ENCODE measurements around the gene ATP2A3.

ATP2A3 gene

DNA sequence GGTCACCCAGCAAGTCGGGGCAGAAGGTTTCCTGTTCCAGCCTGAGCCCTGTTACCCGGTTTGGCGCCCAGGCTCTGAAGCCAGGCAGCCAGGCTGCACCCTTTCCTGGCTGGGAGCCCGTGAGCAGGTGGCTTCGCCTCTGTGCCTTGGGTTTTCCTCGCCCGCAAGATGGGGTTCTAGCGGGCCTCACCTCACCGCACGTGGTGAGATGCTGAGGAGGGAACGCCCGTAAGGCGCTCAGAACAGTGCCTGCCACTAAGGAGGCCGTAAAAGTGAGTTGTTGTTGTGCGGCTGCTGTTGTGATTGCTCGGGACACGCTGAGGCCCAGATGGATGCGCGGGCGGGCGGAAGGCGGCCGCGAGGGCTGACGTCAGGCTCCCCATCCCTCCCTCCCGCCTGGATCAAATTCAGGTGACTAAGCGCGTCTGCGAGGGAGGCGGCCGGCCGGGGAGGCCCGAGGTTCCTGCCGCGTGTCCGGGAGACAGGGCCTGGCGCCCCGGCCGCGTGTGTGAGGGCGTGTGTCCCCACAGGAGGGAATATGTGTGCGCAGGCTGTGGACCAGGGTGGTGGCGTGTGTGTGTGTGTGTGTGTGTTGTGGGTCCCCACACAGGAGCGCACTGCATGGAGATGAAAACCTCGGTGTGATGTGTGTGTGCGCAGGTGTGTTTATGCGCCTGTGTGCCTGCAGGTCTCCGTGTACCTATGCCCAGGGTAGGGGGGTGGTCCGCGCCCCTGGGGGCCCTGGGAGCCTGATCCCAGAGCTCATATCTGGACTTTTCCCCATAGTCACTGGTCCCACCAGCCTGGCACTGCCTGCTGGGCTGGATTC, 75.7 kb downstream of the ATP2A3 start:
- no peak for FAIRE-seq

DNA sequence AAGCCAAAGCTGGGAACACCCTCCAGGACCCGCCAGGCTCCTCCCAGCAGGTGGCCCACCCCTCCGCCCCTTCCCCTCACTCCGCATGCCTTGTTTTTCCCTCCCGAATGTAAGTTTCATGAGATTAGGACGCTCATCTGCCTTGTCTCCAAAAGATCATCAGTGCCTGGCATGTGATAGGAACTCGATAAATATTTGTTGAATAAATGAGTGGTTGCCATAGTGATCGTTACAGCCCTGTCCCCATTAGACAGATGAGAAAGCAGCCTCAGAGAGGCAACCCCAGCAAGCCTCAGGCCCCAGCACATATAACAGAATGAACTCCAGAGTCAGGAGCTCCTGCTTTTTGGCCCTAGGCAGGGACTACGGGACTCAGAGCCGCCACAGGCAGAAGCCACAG, 76.4 kb downstream of the ATP2A3 start:
- FAIRE-seq: no peak

DNA sequence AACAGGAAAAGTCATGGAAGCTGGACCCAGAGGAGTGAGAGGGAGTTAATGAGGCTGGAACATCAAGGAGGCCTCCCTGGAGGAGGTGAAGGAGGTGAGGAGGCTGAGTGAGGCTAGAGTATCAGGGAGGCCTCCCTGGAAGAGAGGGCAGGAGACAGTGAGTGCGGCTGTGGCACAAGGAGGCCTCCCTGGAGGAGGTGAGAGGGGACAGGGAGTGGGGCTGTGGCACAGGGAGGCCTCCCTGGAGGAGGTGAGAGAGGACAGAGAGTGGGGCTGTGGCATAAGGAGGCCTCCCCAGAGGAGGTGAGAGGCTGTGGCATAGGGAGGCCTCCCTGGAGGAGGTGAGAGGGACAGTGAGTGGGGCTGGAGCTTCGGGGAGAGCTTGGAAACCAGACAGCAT, 76.8 kb downstream of the ATP2A3 start:
- no peak for FAIRE-seq

DNA sequence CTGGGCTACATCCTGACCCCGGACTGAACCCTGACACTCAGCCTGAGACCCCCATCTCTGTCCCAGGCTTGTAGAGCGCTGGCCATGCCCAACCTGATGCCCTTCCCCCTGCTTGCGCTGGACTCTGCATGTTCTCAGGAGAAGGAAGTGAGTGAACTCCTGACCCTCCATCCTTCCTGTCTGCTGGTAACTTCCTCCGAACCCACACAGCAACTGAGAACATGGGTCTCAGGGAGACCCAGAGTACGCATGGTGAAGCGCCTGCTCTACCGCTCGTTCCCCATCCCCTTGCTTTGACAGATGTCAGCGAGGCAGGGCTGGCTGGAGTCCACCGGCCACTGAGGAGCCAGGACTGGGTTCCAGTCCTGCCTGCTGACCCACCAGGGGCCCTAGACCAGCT, 77.5 kb downstream of the ATP2A3 start:
- FAIRE-seq: no peak

DNA sequence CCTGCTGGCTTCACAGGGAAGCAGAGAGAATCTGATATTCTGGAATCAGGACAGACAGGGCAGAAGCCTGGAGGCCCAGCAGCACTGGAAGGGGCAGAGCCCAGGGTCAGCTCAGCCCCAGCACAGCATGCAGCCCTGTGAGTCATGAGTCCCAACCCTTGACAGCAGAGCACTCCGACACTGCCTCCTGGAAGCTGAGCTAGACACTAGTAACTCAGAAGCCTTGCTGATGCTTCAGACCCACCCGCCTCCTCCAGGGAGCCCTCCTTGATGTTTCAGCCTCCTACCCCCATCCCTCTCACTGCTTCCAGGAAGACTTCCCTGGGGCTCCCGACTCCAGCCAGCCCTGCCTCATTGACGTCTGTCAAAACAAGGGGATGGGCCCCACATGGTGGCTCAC, 78.3 kb downstream of the ATP2A3 start:
- FAIRE-seq: no peak

DNA sequence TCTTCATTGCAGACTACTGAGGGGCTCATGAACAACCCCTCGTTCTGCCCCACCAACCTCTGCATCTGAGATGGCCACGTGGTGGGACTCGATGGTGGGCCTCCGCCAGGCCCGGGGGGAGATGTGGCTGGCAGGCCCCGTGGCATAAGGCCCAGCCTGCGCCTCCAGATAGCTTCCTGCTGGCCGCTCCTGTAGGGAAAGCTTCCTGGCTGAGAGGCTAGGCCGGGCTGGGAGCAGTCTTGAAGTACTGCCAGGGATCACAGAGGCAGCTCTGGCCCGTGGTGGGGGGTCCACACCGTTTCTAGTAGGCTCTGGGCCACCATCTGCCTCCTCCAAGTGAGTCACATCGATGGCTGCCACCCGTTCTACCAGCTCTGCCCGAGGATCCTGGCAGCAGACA, 79.0 kb downstream of the ATP2A3 start:
- FAIRE-seq: no peak

DNA sequence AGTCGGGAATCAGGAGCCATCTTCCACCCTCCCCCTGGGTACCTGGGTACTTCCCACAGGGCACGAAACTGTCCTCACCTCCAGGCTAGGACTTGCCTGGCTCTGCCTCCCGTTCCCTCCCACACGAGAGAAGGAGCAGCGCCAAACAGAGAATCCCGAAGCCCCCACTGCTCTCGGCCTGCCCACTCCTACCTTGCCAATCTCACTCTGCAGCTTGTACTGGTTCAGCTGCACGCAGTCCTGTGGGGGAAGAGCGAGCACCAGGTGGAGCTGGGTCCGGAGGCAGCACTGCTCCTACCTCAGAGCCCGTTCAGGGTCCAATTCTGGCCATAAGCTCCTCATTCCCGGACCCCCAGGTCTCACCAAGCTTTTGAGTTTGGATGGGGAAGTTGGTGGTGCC, 80.0 kb downstream of the ATP2A3 start:
- no peak for FAIRE-seq

DNA sequence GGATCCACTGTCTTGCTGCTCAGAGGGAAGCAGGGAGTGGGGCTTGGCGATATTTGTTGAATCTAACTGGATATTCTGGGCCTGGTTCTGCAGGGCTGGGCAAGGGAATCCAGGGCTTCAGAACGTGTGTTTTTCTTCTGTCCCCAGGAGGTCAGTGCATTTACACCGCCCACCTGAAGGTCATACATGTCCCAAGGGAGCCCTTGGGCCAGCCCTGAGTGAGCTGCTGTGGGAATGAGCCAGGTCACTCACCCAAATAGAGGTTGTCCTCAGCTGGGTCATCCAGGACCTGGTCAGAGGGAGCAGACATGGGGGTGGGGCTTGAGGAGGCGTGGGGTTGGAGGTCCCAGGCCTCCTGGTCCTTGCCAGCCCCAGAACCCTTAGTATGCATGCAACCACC, 82.0 kb downstream of the ATP2A3 start:
- no peak for FAIRE-seq

DNA sequence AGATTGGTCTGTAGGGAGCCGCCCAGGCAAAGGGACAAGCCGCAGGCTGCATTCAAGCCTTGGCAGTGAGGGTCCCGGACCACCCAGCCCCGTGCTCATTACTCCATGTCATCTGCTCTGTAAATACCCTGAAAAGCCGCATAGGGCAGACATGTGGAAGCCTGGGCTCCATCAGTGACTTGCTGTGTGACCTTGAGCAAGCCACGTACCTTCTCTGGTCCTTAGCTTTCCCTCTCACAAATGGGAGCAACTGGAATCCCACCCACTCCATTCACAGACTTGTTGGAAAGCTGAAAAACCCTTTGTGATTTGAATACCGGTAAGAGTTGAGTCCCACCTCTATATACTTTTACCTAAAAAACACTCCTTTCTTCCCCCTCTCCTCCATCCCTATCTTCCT, 83.3 kb downstream of the ATP2A3 start:
- FAIRE-seq: no peak

DNA sequence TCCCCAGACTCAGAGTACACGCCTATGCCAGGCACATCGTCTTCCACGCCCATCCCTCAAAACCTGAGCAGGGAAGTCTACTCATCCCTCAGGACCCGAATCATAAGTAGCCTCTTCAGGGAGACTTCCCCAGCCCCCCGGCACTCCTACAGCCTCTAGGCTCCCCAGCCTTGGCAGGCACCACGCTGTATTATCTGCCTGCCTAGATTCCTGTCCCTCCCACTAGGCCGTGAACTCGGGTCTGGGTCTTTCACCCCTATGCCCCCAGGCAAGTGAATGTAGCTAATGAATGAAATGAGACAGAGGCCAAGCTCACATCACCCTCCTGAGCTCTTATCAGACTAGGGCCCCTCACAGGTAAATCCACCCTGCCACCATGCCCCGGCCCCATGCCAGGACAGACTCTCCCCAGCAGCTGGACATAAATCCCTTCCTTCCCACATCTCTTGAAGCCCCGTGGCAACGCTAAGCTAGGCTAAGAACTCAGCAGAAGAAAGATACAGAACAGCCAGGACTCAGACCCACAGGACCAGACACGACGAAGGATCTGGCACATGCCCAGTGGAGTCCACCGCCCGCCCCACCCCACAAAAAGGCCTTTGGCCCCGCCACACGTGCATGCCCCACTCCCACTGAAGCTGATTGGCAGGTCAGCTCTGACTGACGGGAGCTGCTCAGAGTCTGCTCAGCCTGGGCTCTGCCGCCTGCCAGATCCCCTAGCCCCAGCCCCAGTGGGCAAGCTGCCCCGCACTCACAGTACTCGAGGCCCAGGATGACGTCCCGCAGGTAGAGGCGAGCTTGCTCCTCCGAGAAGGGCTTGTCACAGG, 84.4 kb downstream of the ATP2A3 start:
- no peak for FAIRE-seq

DNA sequence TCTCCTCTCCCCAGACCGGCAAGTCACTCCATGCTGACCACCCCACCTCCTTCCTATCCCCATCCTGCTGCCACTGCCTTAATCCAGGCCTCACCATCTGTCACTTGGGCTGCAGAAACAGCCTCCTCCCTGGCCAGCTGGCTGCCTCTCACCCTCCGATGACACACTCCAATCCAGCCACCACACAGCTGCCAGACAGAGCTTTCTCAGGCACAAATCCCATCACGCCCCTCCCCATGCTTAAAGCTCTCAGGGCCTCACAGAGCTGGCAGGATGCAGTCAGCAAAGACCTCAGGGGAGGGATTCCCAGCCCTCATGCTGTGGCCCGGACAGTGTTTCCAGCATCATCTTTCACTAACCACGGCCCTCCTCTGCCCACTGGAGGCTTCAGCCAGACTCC, 85.1 kb downstream of the ATP2A3 start:
- no peak for FAIRE-seq

DNA sequence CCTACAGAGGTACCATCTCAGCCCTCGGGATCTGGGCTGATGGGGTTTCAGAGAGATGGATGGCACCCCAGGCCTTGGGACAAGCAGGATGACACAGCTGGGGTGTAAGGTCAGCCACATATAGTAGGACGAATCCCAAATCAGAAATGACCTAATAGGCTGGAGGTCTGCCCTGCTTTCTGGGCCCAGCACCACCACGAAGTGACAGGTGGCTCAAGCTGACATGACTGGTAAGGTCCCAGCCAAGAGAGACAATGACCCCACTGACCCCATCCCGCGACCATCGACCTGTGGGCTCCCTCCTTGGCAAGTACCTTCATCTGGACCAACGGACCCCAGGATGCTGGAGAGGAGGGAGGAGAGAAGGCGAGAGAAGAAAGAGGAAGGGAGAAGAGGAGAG, 87.0 kb downstream of the ATP2A3 start:
- FAIRE-seq: no peak

DNA sequence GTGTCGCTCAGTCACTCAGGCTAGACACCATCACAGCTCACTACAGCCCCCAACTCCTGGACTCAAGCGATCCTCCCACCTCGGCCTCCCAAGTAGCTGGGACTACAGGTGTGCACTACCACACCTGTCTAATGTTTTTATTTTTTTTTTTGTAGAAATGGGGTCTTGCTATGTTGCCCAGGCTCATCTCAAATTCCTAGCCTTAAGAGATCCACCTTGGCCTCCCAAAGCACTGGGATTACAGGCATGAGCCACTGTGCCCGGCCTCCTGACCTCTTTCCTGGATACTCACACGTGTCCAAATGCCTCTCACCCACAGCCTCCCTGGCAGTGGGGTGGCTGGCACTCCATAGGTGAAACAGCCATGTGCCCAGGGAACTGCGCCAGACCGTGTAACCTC, 88.9 kb downstream of the ATP2A3 start:
- FAIRE-seq: no peak

Data from endometrium (tissue), 2 donors.